HG03095 (cell line): ENCODE data around the gene TUBB3.
A peak's percentile ranks its signal among the peaks of the same experiment; 100 is the strongest.
"Not testable (repeated sequence)": the region's sequence is repeated elsewhere in the genome, so short reads cannot be mapped to it uniquely, and the experiment has no call there.

Experiments used
- ATAC-seq: cut with Tn5 transposase; IDR thresholded peaks from one replicate; pipeline ENCODE4 v1.9.1; 2021; ENCODE audit warnings: moderate library complexity; ENCODE audit not compliant: unreplicated experiment

Gene TUBB3

DNA sequence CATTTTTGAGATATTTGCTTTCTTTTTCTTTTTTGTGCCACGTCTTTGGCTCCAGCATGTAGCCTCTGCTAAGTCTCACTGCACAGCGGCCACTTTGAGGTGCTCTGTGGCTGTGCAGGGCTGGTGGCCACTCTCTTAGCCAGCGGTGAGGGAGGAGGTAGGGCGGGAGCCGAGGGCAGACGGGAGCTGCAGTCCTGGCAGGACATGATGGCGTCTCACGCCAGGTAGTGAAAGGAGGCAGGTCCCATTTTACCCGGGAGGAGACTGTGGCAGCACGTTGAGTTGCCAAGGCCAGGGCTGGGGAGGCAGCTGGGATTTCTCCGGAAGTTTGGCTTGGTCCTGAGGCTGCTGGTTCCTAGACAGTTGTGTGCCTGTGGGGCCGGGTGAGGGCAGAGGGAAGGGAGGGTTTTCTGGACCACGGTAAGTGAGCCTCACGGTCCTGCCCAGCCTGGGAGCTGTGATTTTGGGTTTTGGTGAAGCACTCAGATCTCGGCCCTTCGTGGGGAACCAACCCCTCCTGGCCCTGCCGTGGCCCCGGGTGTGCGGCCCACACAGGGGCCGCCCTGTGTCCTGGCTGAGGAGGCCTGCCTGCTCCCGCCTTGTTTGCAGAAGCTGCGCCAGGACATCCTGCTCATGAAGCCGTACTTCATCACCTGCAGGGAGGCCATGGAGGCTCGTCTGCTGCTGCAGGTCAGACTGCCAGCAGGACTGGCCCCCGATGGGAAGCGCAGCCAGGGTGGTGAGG lies 39.8 kb downstream of the TUBB3 start:
- ATAC-seq: no peak

DNA sequence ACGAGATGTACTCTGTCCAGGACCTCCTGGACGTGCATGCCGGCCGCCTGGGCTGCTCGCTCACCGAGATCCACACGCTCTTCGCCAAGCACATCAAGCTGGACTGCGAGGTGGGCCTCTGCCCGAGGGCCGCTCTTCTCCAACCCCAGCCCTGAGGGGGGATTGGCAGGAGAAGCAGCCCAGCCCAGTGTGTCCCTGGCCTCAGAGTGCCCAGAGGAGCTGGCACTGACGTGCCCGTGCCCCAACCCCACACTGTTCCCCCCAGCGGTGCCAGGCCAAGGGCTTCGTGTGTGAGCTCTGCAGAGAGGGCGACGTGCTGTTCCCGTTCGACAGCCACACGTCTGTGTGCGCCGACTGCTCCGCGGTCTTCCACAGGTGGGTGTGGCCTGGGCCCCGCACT lies 41.1 kb downstream of the TUBB3 start:
- no peak for ATAC-seq

DNA sequence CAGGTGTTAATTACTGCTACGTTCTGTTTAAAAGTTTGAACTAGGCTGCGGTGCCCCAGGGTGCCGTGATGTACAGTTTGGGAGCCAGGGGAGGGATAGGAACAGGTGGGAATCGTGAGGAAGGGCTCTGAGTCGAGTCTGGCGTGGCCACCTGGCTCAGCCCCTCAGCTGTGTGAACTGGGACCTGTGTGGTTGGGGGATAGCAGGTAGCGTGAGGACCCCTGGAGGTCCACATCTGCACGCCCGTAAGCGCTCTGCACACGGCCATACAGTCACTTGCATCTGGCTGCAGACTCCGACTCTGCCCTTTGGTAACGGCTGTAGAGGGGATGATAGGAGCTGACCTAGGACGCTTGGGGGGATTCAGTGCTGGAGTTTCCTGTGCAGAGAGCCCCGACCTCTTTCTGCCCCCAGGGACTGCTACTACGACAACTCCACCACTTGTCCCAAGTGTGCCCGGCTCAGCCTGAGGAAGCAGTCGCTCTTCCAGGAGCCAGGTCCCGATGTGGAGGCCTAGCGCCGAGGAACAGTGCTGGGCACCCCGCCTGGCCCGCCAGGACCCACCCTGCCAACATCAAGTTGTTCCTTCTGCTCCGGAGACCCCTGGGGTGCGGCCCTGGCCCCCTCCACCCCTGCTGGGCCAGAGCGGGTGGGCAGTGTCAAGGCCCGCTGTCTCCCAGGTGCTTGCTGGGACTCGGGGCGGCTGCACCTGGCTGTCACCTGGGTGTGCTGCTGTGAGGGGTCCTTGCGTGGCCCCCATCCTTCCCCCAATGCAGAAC lies 42.5 kb downstream of the TUBB3 start:
- no peak for ATAC-seq

DNA sequence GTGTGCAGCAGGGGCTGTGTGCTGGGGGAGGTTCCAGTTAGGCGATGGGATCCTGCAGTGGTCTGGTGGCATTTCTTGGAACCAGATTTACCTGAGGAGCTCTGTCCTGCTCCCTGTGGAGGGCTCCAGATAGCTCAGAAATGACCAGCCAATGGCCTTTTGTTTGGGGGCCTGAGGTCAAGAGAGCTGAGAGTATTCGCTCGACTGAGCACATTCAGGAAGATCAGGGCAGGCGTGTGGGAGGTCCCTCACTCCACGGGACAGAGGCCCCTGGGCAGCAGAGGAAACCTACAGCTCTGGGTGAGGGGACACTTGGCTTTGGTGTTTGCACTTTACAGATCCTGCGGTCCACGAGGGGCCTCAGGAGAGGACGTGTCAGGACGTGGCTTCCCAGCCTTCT lies 43.6 kb downstream of the TUBB3 start:
- no peak for ATAC-seq

DNA sequence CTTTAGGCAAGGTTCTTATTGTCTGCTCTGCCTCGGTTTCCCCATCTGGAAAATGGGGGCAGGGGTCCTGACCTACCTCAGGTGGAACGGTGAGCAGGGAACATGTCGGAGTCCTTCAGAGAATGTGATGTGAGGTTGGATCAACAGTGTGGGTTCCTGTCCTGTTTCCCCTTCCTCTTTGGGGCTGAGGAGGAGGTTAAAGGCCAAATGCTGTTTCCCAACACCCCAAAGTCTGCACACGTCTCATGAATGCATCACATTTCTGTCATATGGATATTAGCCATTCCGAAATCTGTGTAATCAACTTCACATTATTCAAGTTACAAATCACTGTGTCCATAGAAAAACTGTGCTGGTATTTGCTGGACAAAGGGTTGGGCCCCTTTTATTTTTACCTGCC lies 44.3 kb downstream of the TUBB3 start:
- not testable (repeated sequence) for ATAC-seq

DNA sequence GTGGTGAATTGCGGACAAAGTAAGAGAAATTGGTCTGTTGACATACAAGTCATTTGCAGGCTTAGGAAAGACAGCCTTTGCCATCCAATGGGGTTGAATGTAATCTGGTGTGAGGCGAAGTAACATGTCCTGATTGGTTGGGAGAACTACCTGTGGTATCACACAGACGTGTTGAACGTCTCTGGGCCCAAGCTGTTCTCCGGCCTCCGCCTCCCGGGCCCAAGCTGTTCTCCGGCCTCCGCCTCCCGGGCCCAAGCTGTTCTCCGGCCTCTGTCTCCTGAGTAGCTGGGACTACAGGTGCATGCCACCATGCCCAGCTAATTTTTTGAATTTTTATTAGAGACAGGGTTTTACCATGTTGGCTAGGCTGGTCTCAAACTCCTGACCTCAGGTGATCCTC lies 44.9 kb downstream of the TUBB3 start:
- ATAC-seq: not testable (repeated sequence)

DNA sequence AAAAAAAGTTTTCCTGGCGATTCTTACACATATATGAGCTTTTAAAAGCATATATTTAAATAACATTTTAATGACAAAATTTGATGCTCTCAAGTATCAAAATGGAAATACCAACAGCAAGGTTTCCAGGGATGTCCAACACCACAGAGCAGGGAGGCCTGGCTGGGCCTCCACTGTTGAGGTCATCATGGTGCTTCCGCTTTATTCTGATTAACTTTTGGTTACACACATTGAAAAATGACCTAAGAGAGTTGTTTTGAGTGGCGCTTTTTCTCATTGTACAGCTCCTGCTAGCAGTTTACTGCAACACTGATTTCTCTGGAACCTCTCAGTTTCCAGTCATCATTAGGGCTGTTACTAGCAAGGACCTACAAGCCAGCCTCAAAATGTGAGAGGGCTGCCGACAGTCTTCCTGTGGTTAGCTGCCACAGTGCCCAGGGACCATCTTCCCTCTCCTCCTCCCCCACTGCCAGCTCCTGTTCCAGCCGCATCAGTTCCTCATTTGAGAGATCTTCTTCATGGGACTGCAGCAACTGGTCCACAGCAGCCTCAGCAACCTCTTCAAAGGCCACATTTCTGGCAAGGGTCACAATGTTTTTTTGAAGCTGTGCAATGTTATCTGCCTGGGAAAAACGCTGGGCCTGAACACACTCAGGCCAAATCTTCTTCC lies 46.7 kb downstream of the TUBB3 start:
- no peak for ATAC-seq

DNA sequence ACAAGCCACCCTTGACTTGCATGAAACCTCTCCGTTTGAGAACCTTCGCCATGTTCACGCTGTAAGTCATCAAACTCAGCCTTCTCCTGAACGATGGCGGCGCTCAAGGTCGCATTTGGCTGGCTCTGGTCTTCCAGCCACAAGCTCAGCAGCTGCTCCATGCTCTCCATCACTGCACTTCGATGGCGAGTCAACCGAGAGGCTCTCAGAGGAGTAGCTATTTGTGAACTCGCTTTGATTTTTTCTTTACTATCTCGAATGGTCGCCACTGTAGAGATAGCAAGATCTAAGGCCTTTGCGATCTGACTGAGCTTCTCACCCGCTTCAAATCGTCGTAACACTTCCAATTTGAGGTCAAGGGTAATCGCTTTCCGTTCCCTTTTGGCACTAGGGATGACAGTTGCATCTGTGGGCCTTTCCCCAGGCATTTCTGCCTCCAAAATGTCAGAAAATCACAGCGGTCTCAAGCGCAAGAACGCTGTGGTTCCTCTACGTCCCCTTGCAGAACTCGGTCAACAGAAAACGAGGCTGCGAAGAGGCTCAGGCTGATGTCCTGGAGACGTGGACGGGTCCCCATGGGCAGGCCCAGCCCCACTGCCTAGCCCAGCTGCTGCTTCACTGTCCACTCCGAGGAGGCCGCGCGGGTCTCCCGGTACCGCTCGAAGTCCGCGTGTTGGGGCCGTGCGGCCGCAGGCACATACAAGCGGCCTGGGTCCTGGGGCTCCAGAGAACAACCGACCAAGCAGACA lies 48.5 kb downstream of the TUBB3 start:
- ATAC-seq: no peak

DNA sequence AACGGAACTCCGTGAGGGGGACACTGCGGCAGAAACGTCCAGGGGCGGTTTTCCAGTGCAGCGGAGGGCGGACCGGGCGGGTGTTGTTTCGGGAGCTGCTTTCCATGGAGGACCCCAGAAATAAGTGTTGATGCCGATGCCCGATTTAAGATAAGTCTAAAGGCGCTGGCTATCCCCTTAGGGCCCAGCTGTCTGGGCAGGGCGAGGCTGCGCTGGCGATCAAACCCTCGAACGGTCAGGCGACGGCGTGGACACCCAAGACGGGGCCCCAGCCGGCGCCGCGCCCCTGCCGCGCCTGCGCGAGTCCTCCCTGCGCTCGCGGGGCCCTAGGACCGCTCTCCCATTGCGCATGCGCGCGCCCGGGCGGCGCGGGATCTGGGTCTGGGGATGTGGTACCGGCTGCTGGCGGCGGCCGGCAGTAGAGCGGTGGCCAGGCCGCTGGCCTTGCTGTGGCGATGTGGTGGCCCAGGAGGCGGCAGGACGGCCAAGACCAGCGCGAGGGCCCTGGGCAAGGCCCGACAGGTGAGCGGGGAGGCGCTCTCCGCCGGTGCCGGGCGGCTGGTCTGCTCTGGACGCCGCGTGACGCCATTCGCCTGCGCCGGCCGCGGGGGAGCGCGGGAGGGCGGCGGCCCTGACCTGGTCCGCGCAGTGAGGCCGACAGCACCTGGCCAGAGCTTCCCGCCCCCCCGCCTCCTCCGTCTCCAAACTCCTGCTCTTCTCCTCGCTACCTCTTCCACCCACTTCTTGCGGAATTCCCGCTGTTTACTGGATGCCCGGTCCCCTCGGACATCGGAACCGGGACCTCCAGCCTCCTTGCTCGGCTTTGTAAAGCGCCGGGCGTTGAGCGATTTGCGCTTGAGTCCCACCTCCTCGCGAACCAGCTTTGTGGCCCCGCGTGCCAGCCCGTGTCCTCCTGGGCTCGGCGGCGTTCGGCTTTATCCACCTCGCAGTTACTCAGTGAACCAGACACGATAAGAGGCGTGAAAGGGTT lies 49.4 kb downstream of the TUBB3 start:
- peak; percentile 78 for ATAC-seq

DNA sequence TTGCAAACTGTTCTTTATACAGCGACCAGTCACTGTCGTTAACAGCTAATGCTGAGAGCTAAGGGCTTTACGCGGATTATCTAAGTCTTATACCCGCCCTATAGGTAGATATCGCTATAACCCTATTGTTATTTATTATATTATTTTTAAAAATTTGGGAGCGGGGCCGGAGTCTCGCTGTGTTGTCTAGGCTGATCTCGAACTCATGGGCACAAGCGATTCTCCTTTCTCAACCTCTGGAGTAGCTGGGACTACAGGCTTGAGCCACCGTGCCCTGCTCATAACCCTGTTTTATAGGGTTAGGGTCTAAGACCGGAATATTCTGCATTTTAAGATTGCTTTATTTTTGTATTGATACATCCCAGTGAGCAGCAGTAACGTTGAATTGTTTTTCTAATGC lies 50.1 kb downstream of the TUBB3 start:
- no peak for ATAC-seq

DNA sequence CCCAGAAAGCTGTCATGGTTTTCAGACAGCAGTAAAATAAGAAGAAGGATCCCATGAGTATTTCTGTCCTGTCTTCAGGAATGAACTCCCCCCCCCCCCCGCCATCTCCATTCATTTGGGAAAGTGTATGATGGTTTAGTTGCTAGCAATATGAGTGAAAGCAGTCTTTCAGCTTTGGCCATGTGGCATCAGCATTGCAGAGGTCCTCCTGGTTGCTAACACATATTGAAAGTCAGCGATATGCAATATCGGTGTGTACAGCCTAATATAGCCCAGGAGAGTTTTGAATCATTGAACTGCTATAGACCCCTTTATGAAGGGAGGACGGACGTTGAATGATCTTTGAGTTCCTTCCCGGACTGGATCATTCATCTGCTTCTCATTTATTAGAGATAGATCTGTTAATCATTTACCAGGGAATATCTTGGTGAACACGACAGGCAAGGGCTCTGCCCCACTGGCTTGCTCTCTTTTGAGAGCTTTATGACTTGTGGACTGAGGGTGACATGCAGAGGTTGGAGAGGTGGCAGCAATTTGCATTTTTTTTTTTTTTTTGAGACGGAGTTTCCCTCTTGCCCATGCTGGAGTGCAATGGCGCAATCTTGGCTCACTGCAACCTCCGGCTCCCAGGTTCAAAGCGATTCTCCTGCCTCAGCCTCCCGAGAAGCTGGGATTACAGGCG lies 50.7 kb downstream of the TUBB3 start:
- ATAC-seq: no peak

DNA sequence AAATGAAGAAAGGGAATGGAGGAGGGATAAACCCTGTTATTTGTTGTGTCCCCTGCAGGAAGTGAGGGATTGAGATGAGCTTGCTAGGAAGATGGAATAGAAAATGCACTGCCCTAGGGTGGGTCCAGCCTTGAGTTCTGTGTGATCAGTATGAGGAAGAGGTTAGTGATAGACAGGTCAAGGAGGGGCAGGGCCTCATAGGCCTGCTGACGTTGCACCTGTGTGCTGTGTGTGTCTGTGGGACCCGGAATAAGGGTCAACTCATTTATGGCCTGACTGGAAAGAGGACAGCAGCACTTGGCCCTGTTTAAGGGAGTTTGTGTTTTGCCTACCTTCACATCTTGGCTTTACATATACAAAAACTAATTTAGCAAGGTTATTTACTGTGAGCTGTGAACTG lies 51.7 kb downstream of the TUBB3 start:
- ATAC-seq: no peak

DNA sequence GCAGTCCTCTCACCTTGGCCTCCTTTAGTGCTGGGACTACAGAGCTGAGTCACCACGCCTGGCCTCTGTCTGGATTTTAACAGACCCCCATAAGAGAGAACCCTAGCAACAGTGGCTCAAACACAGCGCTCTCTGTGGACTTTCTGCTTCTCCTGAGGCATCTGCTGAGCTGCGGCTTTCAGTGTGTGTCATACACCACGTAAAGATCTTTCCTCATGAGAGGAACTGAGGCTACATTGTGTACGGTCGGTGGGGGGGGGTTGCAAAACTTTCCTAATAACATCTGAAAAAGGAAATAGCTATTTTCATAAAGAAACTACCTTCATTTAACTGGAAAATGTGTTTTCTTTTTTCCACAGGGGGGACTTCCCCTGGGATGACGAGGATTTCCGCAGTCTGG lies 58.3 kb downstream of the TUBB3 start:
- ATAC-seq: peak; percentile 76

DNA sequence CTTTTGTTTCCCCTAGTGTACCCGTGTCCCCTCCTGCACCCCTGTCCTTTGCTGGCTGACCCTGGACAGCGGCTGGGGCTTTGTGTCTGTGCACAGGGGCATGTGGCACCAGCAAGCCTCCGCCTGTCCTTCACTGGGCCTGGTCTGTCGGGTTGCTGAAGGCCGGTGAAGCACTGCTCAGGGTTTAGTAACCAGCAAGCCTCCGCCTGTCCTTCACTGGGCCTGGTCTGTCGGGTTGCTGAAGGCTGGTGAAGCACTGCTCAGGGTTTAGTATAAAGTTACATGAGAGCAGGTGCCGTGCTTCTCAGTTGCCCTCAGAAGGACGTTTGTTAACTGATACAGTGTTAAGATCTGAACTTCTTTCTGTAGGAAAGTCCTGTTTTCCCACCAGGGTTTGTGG lies 59.2 kb downstream of the TUBB3 start:
- no peak for ATAC-seq

DNA sequence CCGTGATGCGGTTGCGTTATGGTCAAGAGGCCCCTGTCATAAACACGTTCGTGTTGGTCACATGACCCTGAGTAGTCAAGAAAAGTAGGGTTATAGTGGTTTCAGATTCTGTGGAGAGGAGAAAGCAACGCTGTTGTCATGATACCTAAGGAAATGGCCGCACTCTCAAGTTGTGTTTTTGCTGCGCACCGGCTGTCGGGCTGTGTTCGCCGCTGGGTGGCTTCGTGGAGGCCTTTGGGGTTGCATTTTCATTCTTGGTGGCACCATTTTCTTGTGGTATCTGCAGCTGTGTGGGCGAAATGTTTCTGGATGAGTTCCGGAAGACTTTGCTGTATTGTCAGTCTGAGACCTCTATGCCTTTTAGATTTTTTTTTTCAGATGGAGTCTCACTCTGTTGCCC lies 60.4 kb downstream of the TUBB3 start:
- no peak for ATAC-seq

DNA sequence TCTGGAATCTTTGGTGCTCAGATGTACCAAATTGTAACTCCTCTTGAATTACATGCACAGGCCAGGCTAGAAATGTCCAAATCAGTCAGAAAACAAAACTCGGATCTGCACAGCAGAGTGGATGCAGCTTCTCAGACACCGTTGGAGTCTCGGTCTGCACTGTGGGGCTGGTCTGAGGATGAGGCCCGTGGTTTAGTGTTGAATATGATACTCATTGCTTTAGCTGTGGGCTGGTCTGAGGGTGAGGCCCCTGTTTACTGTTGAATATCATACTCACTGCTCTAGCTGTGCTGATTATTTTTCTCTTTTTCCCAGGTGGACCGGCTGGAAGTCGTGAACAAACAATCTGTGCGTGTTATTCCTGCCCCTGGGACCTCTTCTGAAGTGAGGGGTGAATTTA lies 61.1 kb downstream of the TUBB3 start:
- no peak for ATAC-seq

DNA sequence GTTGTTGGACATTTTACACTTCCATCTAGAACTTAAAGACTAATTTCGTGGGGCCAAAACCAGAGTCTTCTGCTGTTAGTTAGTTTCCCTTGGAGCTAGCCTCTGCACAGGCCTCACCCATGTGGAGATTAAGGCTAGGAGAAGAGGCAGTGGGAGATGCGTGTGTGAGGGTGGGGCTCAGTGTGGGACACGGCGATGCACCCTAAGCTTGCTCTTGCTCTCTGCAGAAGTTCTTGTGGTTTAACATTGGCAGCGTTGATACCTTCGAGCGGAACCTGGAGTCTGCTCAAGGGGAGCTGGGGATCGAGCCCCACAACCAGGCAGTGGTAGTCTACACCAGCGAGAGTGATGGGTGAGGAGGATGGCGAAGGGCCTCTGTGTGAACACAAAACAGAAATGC lies 62.1 kb downstream of the TUBB3 start:
- ATAC-seq: no peak
